ENCODE results near the gene INF2.

INF2 gene

DNA sequence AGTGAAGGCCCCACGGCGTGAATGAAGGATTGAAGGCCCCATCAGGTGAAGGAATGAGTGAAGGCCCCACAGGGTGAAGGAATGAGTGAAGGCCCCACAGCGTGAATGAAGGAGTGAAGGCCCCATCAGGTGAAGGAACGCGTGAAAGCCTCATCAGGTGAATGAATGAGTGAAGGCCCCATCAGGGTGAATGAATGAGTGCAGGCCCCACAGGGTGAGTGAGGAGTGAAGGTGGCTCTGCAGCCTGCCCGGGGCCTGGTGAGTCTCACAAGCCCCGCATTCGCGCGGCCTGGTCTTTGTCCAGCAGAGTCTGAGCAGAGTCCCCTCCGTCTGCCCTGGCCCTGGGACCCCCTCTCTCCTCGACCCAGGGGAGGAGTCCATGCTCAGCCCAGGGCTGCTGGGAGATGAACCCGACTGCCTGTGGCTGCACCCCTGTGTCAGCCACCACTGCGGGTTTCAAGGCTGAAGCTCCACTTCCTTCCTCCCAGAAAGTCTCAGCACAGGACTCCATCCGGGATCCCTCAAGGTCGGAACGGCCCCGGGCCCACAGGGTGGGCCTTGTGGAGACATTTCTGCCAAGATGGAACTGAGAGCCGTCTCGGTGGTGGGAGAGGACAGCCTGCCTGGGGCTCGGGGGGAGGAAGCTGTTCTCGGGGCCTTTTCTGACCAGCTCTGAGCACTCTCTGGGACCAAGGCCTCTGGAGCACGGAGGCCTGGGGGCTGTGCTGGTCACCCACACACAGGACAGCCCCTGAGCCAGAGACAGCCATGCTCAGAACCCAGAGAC, 47.5 kb upstream of the INF2 start:
- Histone ChIP-seq H3K4me3 (ENCODE audit: low read length in 2 of 2) (peak overlapping the region in 1 of 2 donors; percentile 19), H2BK15ac (ENCODE audit: low read length) (no peak overlapping the region), H3K36me3 (replicated peaks in 1 of 2; ENCODE audit: control insufficient read depth in 2 of 2, insufficient read depth in 2 of 2, low read length in 2 of 2) (no peaks in the 10 kb centered on the region), H3K79me1 (ENCODE audit: low read depth, low read length) (no peaks in the 10 kb centered on the region), H2BK12ac (ENCODE audit: low read length) (no peak overlapping the region), H3K9me3 (replicated peaks in 1 of 2; ENCODE audit: control insufficient read depth in 2 of 2, insufficient read depth in 1 of 2, low read depth in 1 of 2, low read length in 2 of 2) (peaks cover 0 to 3% of the 10 kb centered on the region in 2 donors), H3K27ac (replicated peaks; ENCODE audit: low read length) (no peak overlapping the region), H4K91ac (ENCODE audit: low read depth, low read length, poor library complexity) (no peak overlapping the region), H3K4me1 (ENCODE audit: control insufficient read depth in 2 of 2, insufficient read depth in 1 of 2, low read depth in 1 of 2, low read length in 2 of 2) (peaks cover 0 to 8% of the 10 kb centered on the region in 2 donors), H3K18ac (ENCODE audit: low read length) (no peak overlapping the region), H2AFZ (ENCODE audit: low read length) (peak overlapping the region; percentile 40), H3K9ac (ENCODE audit: low read depth, low read length, poor library complexity) (no peak overlapping the region), H3K14ac (ENCODE audit: low read length) (no peak overlapping the region), H3K23ac (ENCODE audit: low read depth, low read length, poor library complexity) (no peak overlapping the region), H2BK120ac (ENCODE audit: low read depth, low read length) (no peak overlapping the region), H3K4me2 (ENCODE audit: insufficient read depth, low read length, poor library complexity, severe bottlenecking) (no peak overlapping the region), H2BK5ac (ENCODE audit: low read length) (no peak overlapping the region), H2AK5ac (ENCODE audit: low read depth, low read length) (peak overlapping the region; percentile 57), H4K8ac (ENCODE audit: low read depth, low read length) (no peak overlapping the region), H3K4ac (ENCODE audit: low read length) (no peak overlapping the region), H3K27me3 (ENCODE audit: control insufficient read depth in 3 of 3, insufficient read depth in 3 of 3, low read depth in 1 of 3, low read length in 3 of 3) (peaks cover 0 to 29% (median 0%) of the 10 kb centered on the region in 3 experiments)
- DNase-seq (ENCODE audit: low spot score), result no peak
- WGBS, 2 donors (ENCODE audit: extremely low coverage in 2 of 2, insufficient read length in 2 of 2, insufficient replicate concordance in 1 of 2), result no CpG with 5 or more reads among the region's 23 CpGs

DNA sequence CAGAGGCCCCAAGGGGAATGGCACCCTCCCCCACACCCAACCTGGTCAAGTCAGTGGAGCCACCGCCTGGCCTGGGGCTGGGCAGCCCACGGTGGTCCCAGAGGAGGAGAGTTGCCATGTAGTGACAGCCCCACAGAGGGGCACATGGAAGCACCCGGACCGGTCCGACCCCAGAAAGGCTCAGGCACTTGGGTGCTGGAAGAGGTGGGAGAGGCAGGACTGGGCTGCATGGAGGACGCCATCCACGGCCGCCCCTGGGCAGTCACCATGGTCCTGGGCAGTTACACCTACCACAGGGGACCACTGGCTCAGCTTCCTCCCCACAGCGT, 46.9 kb upstream of the INF2 start:
- Histone ChIP-seq H2BK12ac (ENCODE audit: low read length) (no peak overlapping the region), H3K4ac (ENCODE audit: low read length) (no peak overlapping the region), H3K27me3 (ENCODE audit: control insufficient read depth in 3 of 3, insufficient read depth in 3 of 3, low read depth in 1 of 3, low read length in 3 of 3) (peaks cover 0 to 29% (median 0%) of the 10 kb centered on the region in 3 experiments), H3K23ac (ENCODE audit: low read depth, low read length, poor library complexity) (no peak overlapping the region), H2AFZ (ENCODE audit: low read length) (no peak overlapping the region), H2BK5ac (ENCODE audit: low read length) (no peak overlapping the region), H4K91ac (ENCODE audit: low read depth, low read length, poor library complexity) (no peak overlapping the region), H3K27ac (replicated peaks; ENCODE audit: low read length) (no peak overlapping the region), H3K14ac (ENCODE audit: low read length) (no peak overlapping the region), H4K8ac (ENCODE audit: low read depth, low read length) (no peak overlapping the region), H2BK15ac (ENCODE audit: low read length) (peak overlapping the region; percentile 42), H3K4me3 (ENCODE audit: low read length in 2 of 2) (no peak overlapping the region), H3K4me1 (ENCODE audit: control insufficient read depth in 2 of 2, insufficient read depth in 1 of 2, low read depth in 1 of 2, low read length in 2 of 2) (peaks cover 0 to 8% of the 10 kb centered on the region in 2 donors), H3K4me2 (ENCODE audit: insufficient read depth, low read length, poor library complexity, severe bottlenecking) (no peak overlapping the region), H2AK5ac (ENCODE audit: low read depth, low read length) (peak overlapping the region; percentile 57), H3K36me3 (replicated peaks in 1 of 2; ENCODE audit: control insufficient read depth in 2 of 2, insufficient read depth in 2 of 2, low read length in 2 of 2) (no peaks in the 10 kb centered on the region), H3K9ac (ENCODE audit: low read depth, low read length, poor library complexity) (no peak overlapping the region), H2BK120ac (ENCODE audit: low read depth, low read length) (no peak overlapping the region), H3K9me3 (replicated peaks in 1 of 2; ENCODE audit: control insufficient read depth in 2 of 2, insufficient read depth in 1 of 2, low read depth in 1 of 2, low read length in 2 of 2) (peaks cover 2 to 3% of the 10 kb centered on the region in 2 donors), H3K18ac (ENCODE audit: low read length) (peak overlapping the region; percentile 45), H3K79me1 (ENCODE audit: low read depth, low read length) (no peaks in the 10 kb centered on the region)
- no peak for DNase-seq (ENCODE audit: low spot score)
- WGBS, 2 donors (ENCODE audit: extremely low coverage in 2 of 2, insufficient read length in 2 of 2, insufficient replicate concordance in 1 of 2), result no CpG with 5 or more reads among the region's 9 CpGs

- peak overlapping the region; percentile 58 for H2AK5ac ChIP-seq (ENCODE audit: low read depth, low read length)
- H3K79me1 ChIP-seq (ENCODE audit: low read depth, low read length), result no peaks in the 10 kb centered on the region
- no peak overlapping the region for H3K4ac ChIP-seq (ENCODE audit: low read length)
- H2BK12ac ChIP-seq (ENCODE audit: low read length), result no peak overlapping the region
- peaks cover 3% of the 10 kb centered on the region in 2 donors for H3K9me3 ChIP-seq (replicated peaks in 1 of 2; ENCODE audit: control insufficient read depth in 2 of 2, insufficient read depth in 1 of 2, low read depth in 1 of 2, low read length in 2 of 2)
- H2BK120ac ChIP-seq (ENCODE audit: low read depth, low read length), result no peak overlapping the region
- no peak overlapping the region for H3K23ac ChIP-seq (ENCODE audit: low read depth, low read length, poor library complexity)
- H3K18ac ChIP-seq (ENCODE audit: low read length), result no peak overlapping the region
- no peak overlapping the region for H3K14ac ChIP-seq (ENCODE audit: low read length)
- no peak overlapping the region for H2AFZ ChIP-seq (ENCODE audit: low read length)
- H4K91ac ChIP-seq (ENCODE audit: low read depth, low read length, poor library complexity), result no peak overlapping the region
- no peak overlapping the region for H3K4me2 ChIP-seq (ENCODE audit: insufficient read depth, low read length, poor library complexity, severe bottlenecking)
- no peak overlapping the region for H4K8ac ChIP-seq (ENCODE audit: low read depth, low read length)
- no peak overlapping the region for H3K9ac ChIP-seq (ENCODE audit: low read depth, low read length, poor library complexity)
- no peak overlapping the region for H3K27ac ChIP-seq (replicated peaks; ENCODE audit: low read length)
- peaks cover 0 to 24% (median 0%) of the 10 kb centered on the region in 3 experiments for H3K27me3 ChIP-seq (ENCODE audit: control insufficient read depth in 3 of 3, insufficient read depth in 3 of 3, low read depth in 1 of 3, low read length in 3 of 3)
- WGBS, 2 donors (ENCODE audit: extremely low coverage in 2 of 2, insufficient read length in 2 of 2, insufficient replicate concordance in 1 of 2), result no CpG with 5 or more reads among the region's 8 CpGs
- no peak overlapping the region for H2BK5ac ChIP-seq (ENCODE audit: low read length)
- H3K4me3 ChIP-seq (ENCODE audit: low read length in 2 of 2), result no peak overlapping the region
- H2BK15ac ChIP-seq (ENCODE audit: low read length), result no peak overlapping the region
- H3K4me1 ChIP-seq (ENCODE audit: control insufficient read depth in 2 of 2, insufficient read depth in 1 of 2, low read depth in 1 of 2, low read length in 2 of 2), result peaks cover 0 to 8% of the 10 kb centered on the region in 2 donors
- H3K36me3 ChIP-seq (replicated peaks in 1 of 2; ENCODE audit: control insufficient read depth in 2 of 2, insufficient read depth in 2 of 2, low read length in 2 of 2), result no peaks in the 10 kb centered on the region
- no peak for DNase-seq (ENCODE audit: low spot score)
Observed at GRCh38 chr14:104643306-104643705, 46.1 kb upstream of the INF2 start.

DNA sequence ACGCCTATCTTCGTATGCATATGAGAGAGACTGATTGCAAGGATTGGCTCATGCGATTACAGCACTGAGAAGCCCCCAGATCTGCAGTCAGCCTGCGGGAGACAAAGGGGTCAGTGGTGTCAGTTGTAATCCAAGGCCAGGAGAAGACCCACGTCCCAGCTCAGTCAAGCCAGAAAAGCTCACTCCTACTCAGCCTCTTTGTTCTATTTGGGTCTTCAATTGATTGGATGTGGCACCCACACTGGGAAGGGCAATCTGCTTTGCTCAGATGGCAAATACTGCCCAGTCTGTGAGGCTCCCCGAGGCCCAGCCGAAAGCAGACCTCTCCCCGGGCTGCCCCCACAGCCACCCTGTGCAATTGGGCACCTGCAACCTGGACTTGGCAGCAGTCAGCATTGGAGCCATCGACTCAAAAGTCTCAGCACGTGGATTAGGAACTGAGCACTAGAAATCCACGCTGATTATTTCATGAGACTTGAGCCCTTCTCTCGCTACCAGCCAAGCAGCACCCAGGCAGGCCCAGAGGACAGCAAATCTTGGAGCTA, 45.3 kb upstream of the INF2 start:
- Histone ChIP-seq H3K4me3 (ENCODE audit: low read length in 2 of 2) (no peak overlapping the region), H3K23ac (ENCODE audit: low read depth, low read length, poor library complexity) (no peak overlapping the region), H3K27me3 (ENCODE audit: control insufficient read depth in 3 of 3, insufficient read depth in 3 of 3, low read depth in 1 of 3, low read length in 3 of 3) (peaks cover 0 to 16% (median 0%) of the 10 kb centered on the region in 3 experiments), H2BK12ac (ENCODE audit: low read length) (no peak overlapping the region), H3K79me1 (ENCODE audit: low read depth, low read length) (no peaks in the 10 kb centered on the region), H2AFZ (ENCODE audit: low read length) (no peak overlapping the region), H2BK5ac (ENCODE audit: low read length) (no peak overlapping the region), H2AK5ac (ENCODE audit: low read depth, low read length) (no peak overlapping the region), H3K4ac (ENCODE audit: low read length) (no peak overlapping the region), H4K91ac (ENCODE audit: low read depth, low read length, poor library complexity) (no peak overlapping the region), H3K4me1 (ENCODE audit: control insufficient read depth in 2 of 2, insufficient read depth in 1 of 2, low read depth in 1 of 2, low read length in 2 of 2) (peaks cover 0 to 4% of the 10 kb centered on the region in 2 donors), H2BK15ac (ENCODE audit: low read length) (no peak overlapping the region), H3K27ac (replicated peaks; ENCODE audit: low read length) (no peak overlapping the region), H3K36me3 (replicated peaks in 1 of 2; ENCODE audit: control insufficient read depth in 2 of 2, insufficient read depth in 2 of 2, low read length in 2 of 2) (no peaks in the 10 kb centered on the region), H3K4me2 (ENCODE audit: insufficient read depth, low read length, poor library complexity, severe bottlenecking) (no peak overlapping the region), H3K18ac (ENCODE audit: low read length) (no peak overlapping the region), H3K14ac (ENCODE audit: low read length) (no peak overlapping the region), H3K9ac (ENCODE audit: low read depth, low read length, poor library complexity) (no peak overlapping the region), H4K8ac (ENCODE audit: low read depth, low read length) (no peak overlapping the region), H3K9me3 (replicated peaks in 1 of 2; ENCODE audit: control insufficient read depth in 2 of 2, insufficient read depth in 1 of 2, low read depth in 1 of 2, low read length in 2 of 2) (peaks cover 3% of the 10 kb centered on the region in 2 donors), H2BK120ac (ENCODE audit: low read depth, low read length) (no peak overlapping the region)
- DNase-seq (ENCODE audit: low spot score), result no peak
- WGBS, 2 donors (ENCODE audit: extremely low coverage in 2 of 2, insufficient read length in 2 of 2, insufficient replicate concordance in 1 of 2), result no CpG with 5 or more reads among the region's 12 CpGs
